HepG2 (cell line): ENCODE data around the gene PLEKHN1. TPM values are rescaled to one million over a fixed set of nuclear protein-coding genes. Genes with fewer than 3 reads are reported as not detected.

Experiments
- FOXO1 ChIP-seq: sonication (generic); formaldehyde crosslinking; IDR thresholded peaks from 2 replicates; pipeline ENCODE4 v1.4.0; 2020; ENCODE audit warnings: missing genetic modification reagents
- HDAC1 ChIP-seq: sonication (generic); formaldehyde crosslinking; IDR thresholded peaks from 2 replicates; pipeline ENCODE4 v1.5.1; 2020; ENCODE audit warnings: mild to moderate bottlenecking, missing genetic modification reagents
- HNRNPLL ChIP-seq: fragments of 200-400 bp; formaldehyde crosslinking; IDR thresholded peaks from 2 replicates; pipeline ENCODE4 v1.6.1; 2017; ENCODE audit warnings: mild to moderate bottlenecking, low read depth, low read length; ENCODE audit not compliant: poor library complexity, severe bottlenecking
- MZF1 ChIP-seq: sonication (generic); formaldehyde crosslinking; IDR thresholded peaks from 2 replicates; pipeline ENCODE4 v1.8.1; 2023; ENCODE audit warnings: mild to moderate bottlenecking, missing genetic modification reagents, borderline replicate concordance
- SP5 ChIP-seq: IDR thresholded peaks from 2 replicates; pipeline ENCODE4 v1.6.1; 2016; ENCODE audit warnings: low read depth, borderline replicate concordance
- TCF12 ChIP-seq, 2 experiments: fragments of 450-650 bp in 1 of 2; sonication (generic) in 1 of 2; formaldehyde crosslinking in 1 of 2; IDR thresholded peaks; 2 replicates each; pipeline versions ENCODE4 v1.6.1 to v1.8.0; 2017 to 2022; ENCODE audit warnings: antibody characterized with exemption in 1 of 2, mild to moderate bottlenecking in 1 of 2, missing genetic modification reagents in 1 of 2, moderate library complexity in 1 of 2
- ZBTB14 ChIP-seq: sonication (generic); formaldehyde crosslinking; IDR thresholded peaks from 2 replicates; pipeline ENCODE4 v1.4.0; 2020; ENCODE audit warnings: missing genetic modification reagents
- ZMYM4 ChIP-seq: sonication (generic); formaldehyde crosslinking; IDR thresholded peaks from 2 replicates; pipeline ENCODE4 v1.8.1; 2023; ENCODE audit warnings: mild to moderate bottlenecking, missing genetic modification reagents
- ZNF101 ChIP-seq: sonication (generic); formaldehyde crosslinking; IDR thresholded peaks from 2 replicates; pipeline ENCODE4 v1.4.0; 2020; ENCODE audit warnings: mild to moderate bottlenecking, low read depth, missing genetic modification reagents, borderline replicate concordance
- ZNF441 ChIP-seq: sonication (generic); formaldehyde crosslinking; IDR thresholded peaks from 2 replicates; pipeline ENCODE4 v1.7.0; 2021; ENCODE audit warnings: missing genetic modification reagents, borderline replicate concordance
- ZNF547 ChIP-seq: sonication (generic); formaldehyde crosslinking; IDR thresholded peaks from 2 replicates; pipeline ENCODE4 v1.5.1; 2020; ENCODE audit warnings: mild to moderate bottlenecking, missing genetic modification reagents
- ZSCAN21 ChIP-seq: sonication (generic); formaldehyde crosslinking; IDR thresholded peaks from 2 replicates; pipeline ENCODE4 v1.8.0; 2022; ENCODE audit warnings: mild to moderate bottlenecking, missing genetic modification reagents, moderate library complexity, borderline replicate concordance
- polyA plus RNA-seq, 8 experiments: library from polyadenylated mRNA; depleted of rRNA in 3 of 8; stranded (reverse) in 7 of 8; unstranded in 1 of 8; fragments of >200 nt; fragmentation: Illumina TruSeq in 4 of 8; extraction: Trizol in 4 of 8; gene quantifications; 2 replicates each; pipeline versions ENCODE4 v1.2.1 to v1.2.3, GENCODE V29; 2011 to 2016; ENCODE audit warnings: low read depth in 4 of 8, missing spikeins in 1 of 8, mixed read lengths in 1 of 8; ENCODE audit not compliant: insufficient read depth in 1 of 8
- total RNA-seq, 5 experiments: library from RNA; depleted of rRNA; stranded (reverse); fragments of >200 nt; fragmentation: Illumina TruSeq; extraction: Trizol; gene quantifications; 2 replicates each; pipeline ENCODE4 v1.2.3, GENCODE V29; 2016; ENCODE audit warnings: low read depth in 1 of 5
- TF ChIP-seq, protein P1 (sequence below): sonication (generic); formaldehyde crosslinking; IDR thresholded peaks from 2 replicates; pipeline ENCODE4 v1.5.0; 2020; ENCODE audit warnings: missing genetic modification reagents, mild to moderate bottlenecking, borderline replicate concordance
- TF ChIP-seq, protein P2 (sequence below): sonication (generic); formaldehyde crosslinking; IDR thresholded peaks from one replicate; pipeline ENCODE4 v1.5.1; 2020; ENCODE audit warnings: mild to moderate bottlenecking, missing genetic modification reagents; ENCODE audit errors: not compliant biosample characterization

PLEKHN1 gene
- total and polyA plus RNA-seq, 2 of the 13 experiments (the other 11 are each of a cell fraction or from before 2014, with no cell fraction given): 0.42 to 0.58 TPM

DNA sequence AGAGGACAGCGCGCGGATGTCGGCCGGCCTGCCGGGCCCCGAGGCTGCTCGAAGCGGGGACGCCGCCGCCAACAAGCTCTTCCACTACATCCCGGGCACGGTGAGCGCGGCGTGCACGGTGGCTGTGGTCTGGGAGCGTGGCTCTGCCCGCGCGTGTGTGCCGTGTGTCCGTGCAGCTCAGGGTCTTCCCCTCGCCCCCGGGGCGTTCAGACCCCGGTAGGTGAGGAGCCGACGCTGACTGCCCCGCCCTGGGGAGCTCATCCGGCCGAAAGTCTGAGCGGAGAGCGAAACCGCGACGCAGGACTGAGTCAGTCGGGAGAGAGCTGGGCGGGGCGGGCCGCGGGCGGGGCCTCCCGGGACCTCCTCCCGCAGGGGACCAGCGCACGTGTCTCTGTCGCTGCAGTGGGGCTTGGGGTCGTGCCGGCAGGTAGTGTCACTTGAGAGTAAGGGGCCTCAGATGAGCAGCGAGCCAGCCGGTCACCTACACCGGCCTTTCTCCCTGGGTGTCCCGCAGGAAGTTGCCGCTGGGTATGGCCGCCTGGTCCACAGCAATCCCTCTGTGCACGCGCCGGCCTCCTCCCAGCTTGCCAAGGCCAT lies 520 bp downstream of the PLEKHN1 start (continued):
- TF ChIP-seq ZBTB14 (no peak), MZF1 (CRISPR knock-in tag) (0 out of 2 replicates have a peak, but pooled peaks have one; percentile 69), ZNF441 (0 out of 2 replicates have a peak, but pooled peaks have one; percentile 28), HDAC1 (0 out of 2 replicates have a peak, but pooled peaks have one; percentile 28), ZNF547 (peak; percentile 39; the same call in 1 of the 2 replicates), HNRNPLL (peak; percentile 42), TCF12 (IDR thresholded peaks at IDR 0.05) (no peak), TCF12 (CRISPR knock-in tag; IDR thresholded peaks at IDR 0.05) (no peak), ZMYM4 (CRISPR knock-in tag) (no peak), SP5 (CRISPR knock-in tag) (peak; percentile 64; the same call in 1 of the 2 replicates), ZSCAN21 (0 out of 2 replicates have a peak, but pooled peaks have one; percentile 18), FOXO1 (CRISPR knock-in tag) (0 out of 2 replicates have a peak, but pooled peaks have one; percentile 18), ZNF101 (CRISPR knock-in tag) (no peak)
- TF ChIP-seq, protein P1, sequence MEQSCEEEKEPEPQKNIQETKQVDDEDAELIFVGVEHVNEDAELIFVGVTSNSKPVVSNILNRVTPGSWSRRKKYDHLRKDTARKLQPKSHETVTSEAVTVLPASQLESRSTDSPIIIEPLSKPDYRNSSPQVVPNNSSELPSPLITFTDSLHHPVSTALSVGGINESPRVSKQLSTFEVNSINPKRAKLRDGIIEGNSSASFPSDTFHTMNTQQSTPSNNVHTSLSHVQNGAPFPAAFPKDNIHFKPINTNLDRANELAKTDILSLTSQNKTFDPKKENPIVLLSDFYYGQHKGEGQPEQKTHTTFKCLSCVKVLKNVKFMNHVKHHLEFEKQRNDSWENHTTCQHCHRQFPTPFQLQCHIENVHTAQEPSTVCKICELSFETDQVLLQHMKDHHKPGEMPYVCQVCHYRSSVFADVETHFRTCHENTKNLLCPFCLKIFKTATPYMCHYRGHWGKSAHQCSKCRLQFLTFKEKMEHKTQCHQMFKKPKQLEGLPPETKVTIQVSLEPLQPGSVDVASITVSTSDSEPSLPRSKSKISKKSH (CRISPR knock-in tag): no peak; the same call in 1 of the 2 replicates
- TF ChIP-seq, protein P2, sequence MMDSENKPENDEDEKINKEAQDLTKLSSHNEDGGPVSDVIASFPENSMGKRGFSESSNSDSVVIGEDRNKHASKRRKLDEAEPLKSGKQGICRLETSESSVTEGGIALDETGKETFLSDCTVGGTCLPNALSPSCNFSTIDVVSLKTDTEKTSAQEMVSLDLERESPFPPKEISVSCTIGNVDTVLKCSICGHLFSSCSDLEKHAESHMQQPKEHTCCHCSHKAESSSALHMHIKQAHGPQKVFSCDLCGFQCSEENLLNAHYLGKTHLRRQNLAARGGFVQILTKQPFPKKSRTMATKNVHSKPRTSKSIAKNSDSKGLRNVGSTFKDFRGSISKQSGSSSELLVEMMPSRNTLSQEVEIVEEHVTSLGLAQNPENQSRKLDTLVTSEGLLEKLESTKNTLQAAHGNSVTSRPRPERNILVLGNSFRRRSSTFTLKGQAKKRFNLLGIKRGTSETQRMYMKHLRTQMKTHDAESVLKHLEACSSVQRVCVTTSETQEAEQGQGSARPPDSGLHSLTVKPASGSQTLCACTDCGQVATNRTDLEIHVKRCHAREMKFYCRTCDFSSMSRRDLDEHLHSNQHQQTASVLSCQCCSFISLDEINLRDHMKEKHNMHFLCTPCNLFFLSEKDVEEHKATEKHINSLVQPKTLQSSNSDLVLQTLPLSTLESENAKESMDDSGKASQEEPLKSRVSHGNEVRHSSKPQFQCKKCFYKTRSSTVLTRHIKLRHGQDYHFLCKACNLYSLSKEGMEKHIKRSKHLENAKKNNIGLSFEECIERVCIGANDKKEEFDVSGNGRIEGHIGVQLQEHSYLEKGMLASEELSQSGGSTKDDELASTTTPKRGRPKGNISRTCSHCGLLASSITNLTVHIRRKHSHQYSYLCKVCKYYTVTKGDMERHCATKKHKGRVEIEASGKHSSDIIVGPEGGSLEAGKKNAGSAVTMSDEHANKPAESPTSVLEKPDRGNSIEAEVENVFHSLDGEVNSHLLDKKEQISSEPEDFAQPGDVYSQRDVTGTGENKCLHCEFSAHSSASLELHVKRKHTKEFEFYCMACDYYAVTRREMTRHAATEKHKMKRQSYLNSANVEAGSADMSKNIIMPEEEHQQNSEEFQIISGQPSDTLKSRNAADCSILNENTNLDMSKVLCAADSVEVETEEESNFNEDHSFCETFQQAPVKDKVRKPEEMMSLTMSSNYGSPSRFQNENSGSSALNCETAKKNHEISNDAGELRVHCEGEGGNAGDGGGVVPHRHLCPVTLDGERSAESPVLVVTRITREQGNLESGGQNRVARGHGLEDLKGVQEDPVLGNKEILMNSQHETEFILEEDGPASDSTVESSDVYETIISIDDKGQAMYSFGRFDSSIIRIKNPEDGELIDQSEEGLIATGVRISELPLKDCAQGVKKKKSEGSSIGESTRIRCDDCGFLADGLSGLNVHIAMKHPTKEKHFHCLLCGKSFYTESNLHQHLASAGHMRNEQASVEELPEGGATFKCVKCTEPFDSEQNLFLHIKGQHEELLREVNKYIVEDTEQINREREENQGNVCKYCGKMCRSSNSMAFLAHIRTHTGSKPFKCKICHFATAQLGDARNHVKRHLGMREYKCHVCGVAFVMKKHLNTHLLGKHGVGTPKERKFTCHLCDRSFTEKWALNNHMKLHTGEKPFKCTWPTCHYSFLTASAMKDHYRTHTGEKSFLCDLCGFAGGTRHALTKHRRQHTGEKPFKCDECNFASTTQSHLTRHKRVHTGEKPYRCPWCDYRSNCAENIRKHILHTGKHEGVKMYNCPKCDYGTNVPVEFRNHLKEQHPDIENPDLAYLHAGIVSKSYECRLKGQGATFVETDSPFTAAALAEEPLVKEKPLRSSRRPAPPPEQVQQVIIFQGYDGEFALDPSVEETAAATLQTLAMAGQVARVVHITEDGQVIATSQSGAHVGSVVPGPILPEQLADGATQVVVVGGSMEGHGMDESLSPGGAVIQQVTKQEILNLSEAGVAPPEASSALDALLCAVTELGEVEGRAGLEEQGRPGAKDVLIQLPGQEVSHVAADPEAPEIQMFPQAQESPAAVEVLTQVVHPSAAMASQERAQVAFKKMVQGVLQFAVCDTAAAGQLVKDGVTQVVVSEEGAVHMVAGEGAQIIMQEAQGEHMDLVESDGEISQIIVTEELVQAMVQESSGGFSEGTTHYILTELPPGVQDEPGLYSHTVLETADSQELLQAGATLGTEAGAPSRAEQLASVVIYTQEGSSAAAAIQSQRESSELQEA (CRISPR knock-in tag): peak; percentile 35
